NCI-H446 treated with DMSO at 0.1 percent for 48 hours (cell line): ENCODE data around the gene C10orf67.
"Not testable (repeated sequence)": the region's sequence is repeated elsewhere in the genome, so short reads cannot be mapped to it uniquely, and the experiment has no call there.

Source experiments
- DNase-seq: peaks from one replicate; lab custom pipeline; 2025; lab: John Stamatoyannopoulos, UW

The C10orf67 gene

GRCh38 chr10:23270531-23270930 is 74.1 kb downstream of the C10orf67 start:
- DNase-seq: no peak

DNA sequence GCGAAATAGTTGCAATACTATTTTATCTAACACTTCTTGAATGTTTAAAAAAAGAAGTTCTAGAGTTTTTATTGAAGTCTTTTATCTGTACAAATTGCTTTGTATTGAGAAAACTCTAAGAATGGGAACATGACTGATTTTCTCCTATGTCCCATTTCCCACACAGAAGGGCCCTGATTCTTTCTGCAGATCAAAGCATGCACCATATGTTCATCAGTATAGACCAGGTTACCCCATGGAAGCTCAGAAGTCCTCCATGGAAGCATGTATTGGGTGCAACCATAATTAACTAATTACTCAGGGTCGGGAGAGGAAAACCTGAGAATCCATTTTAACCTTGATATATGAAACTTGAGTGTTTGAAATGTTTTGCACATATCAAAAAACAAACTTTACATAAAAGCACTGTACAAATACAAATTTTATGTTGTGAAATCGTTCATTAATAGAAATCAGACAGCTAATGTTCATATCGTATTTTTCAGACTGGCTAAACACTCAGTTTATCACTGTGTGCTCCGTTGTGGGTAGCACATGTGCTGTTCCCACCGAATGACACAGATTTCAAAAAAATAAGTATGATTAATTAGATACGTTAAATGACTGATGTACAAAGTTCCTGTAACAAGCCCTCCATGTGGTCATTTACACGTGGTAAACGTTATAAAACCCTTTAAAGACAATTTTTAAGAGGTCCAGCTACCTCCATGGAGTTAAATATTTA is 81.0 kb downstream of the C10orf67 start:
- no peak for DNase-seq

GRCh38 chr10:23262928-23263327 is 81.7 kb downstream of the C10orf67 start:
- no peak for DNase-seq

DNA sequence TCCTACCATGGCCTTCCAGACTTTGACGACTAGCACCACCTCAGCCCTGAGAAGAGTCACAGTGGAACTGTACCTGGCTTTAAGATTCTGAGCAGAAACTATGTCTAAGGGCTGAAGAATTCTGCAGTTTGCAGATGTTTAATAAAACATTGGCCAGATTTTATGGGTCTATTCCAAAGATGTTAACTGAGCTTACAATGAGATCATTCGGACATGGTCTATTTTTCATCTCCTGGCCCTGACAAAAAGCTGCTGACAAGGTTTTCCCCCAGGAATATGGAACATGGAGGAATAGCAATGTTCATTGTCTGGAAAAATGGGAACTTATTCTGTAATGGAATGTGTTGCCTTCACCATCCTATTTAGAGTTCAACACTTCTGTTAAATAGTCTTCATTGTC is 86.1 kb downstream of the C10orf67 start:
- no peak for DNase-seq

GRCh38 chr10:23253780-23254179 is 90.8 kb downstream of the C10orf67 start:
- no peak for DNase-seq

- not testable (repeated sequence) for DNase-seq
These were observed 91.7 kb downstream of the C10orf67 start for GRCh38 chr10:23252859-23253258.

- not testable (repeated sequence) for DNase-seq
These were observed 102.8 kb downstream of the C10orf67 start for GRCh38 chr10:23241779-23242178.

- no peak for DNase-seq
These were observed 106.6 kb downstream of the C10orf67 start for GRCh38 chr10:23238015-23238414.

DNA sequence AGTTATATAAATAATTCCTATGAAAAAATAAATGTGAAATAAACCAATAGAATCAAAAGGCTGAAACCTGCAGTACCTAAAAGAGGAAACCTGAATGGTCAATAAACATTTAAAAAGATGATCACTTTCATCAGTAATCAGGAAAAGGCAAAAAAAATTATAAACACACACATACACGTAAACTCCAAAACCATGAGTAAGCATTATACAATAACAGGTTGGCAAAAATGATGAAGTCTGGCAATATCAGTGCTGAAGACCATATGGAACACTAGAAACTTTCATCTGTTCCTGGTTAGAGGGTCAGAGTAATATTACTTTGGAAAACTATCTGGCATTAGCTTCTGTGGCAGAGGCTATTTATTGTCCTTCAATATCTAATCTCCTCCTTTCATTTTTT is 114.0 kb downstream of the C10orf67 start:
- no peak for DNase-seq

DNA sequence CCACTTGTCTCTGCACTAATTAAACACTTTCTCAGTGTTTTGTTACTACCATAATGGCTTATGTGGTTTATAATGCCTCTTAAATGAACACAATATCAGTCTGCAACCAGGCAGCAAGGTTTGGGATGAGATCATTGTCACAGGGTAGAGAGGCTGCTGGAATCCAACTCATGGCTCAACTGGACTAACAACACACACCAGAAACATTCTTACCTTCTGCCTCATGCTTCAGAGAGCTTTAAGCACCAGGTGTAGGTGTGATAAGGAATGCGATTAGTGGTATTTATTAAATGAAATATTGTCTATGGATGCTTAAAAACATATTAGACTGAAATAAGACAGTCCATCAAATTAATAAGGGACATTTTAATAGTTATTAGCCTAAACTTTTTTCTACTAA is 127.1 kb downstream of the C10orf67 start:
- DNase-seq: no peak

- no peak for DNase-seq
These were observed 138.5 kb downstream of the C10orf67 start for GRCh38 chr10:23205972-23206642.

DNA sequence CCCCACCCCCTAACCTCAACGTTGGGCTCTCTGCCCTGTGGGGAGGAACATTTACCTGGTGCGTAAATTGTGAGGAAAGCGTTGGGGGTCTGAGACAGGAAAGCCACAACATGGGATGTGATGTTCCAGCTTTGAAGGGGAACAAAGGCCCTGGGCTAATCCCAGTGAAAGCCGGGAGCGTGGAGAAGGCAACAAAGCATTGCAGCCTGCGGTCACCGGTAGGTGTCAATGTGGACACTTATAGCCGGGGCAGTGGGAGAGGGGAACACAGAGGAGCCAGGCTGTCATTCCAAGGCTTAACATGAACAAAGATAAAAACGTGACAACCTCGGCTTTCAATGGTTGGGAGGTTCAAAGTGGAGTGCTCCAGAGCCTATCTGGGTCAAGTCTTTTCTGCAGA is 139.8 kb downstream of the C10orf67 start:
- DNase-seq: no peak

GRCh38 chr10:23203369-23204325 is 140.9 kb downstream of the C10orf67 start:
- DNase-seq: no peak

DNA sequence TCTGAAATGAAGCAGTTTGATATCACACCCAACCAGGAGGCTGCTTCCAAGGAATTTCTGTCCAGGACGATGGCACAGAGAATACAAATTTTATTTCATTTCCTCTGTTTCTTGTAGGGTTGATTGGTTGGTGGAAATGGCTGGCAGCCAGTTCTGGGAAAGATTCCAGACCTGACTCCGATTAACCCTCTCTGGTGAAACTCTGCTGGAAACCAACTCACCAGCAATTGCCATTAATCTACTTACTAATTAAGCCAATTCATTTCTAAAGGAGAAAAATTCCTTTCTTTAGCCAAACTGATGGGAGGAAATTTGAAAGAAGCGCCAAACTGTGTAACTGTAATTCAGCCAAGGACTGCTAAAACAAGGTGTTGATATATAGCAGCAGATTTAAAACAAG is 141.8 kb downstream of the C10orf67 start:
- peak; percentile 5 for DNase-seq

- DNase-seq: no peak
These were observed 142.8 kb downstream of the C10orf67 start for GRCh38 chr10:23201837-23202236.

- no peak for DNase-seq
These were observed 143.5 kb downstream of the C10orf67 start for GRCh38 chr10:23200997-23201652.

DNA sequence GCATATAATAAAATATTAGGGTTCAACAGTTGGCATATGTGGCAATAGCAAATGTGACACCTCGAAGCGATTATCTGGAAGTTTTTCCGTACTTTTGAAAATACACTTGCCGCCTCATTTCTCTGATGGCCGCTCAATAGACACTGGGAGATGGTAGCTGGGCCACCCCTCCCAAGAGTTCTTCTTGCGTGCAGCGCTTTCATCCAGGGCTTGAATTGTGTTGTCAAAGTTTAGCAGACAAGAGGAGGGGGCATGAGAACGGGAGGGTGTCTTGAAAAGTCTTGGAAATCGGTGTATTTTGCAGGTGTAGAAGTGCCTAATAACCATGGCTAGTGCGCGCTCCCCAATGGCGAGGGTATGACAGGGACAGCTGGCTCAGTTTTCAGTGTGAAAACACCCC is 144.0 kb downstream of the C10orf67 start:
- no peak for DNase-seq

DNA sequence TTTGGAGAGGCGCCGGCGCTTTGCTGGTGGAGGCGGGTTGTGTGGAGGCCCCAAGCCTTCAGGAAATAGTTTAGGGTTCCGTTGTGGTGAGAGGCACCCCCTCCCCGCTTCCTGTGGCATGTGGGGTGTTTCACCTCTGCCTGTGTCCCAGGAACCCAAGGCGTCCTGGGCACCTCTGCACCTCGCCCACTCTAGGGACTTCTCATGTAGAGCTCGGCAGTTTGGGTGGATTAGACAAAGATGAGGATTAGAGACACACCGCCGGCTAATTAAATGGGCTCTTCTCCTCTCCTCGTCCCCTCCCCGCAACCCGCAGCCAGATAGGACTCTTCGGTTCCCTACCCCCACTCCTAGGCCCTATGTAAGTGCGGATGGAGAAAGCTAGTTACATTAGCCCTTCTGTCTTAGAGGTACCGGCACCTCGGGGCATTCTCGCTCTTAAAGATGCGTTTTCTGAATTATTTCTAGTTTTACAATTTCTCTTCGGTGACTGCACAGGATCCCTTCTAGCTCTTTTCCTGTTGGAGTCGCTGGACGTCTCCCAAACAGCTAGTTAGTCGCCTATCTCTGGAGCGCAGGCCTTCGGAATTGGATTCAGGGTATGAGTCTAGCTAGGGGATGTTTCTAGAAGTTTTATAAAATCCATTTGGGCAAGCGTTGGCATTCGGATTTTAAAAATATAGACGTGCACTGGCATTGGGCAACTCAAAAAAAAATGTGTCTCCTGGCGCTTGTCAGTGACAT is 144.7 kb downstream of the C10orf67 start:
- DNase-seq: no peak

GRCh38 chr10:23198940-23199767 is 145.4 kb downstream of the C10orf67 start:
- no peak for DNase-seq

DNA sequence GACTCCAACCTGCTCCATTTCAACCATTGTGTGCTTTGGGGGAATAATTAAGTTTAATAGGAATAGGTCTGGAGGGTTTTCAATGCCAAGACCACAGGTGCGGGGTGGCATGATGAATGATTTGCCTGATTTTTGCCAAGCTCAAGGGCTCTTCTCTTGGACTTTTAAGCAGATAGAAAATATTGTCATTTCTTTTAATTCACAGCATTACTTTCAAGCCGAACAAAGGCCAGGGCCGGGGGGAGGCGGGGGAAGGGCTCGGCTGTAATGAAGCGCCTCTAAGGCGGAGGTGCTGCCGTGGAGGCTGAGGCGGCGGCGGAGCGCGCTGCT is 146.0 kb downstream of the C10orf67 start:
- DNase-seq: no peak
